Stomach (tissue), 9 donors: ENCODE measurements around the gene BRPF1. TPM values are rescaled to one million over a fixed set of nuclear protein-coding genes. Genes with fewer than 3 reads are reported as not detected.

Experiments used
- DNase-seq, 2 donors: peaks; one replicate each; pipeline versions ENCODE4 v3.0.0 to v3.0.0-alpha.2; 2013 to 2019
- H3K27ac ChIP-seq, 5 donors: fragments of 200-600 bp in 4 of 5; sonication (generic) in 4 of 5; one replicate each; pipeline ENCODE4 v1.5.1; 2013 to 2019; ENCODE audit warnings: mild to moderate bottlenecking in 1 of 5, moderate library complexity in 1 of 5
- H3K27me3 ChIP-seq, 3 donors: fragments of 200-600 bp; sonication (generic); one replicate each; pipeline ENCODE4 v1.5.1; 2017 to 2019; ENCODE audit warnings: mixed run types in 1 of 3
- H3K36me3 ChIP-seq, 4 donors: fragments of 200-600 bp; sonication (generic); 1 replicate in 3 of 4; 2 replicates in 1 of 4; pipeline ENCODE4 v1.5.1; 2016 to 2019
- H3K4me1 ChIP-seq, 4 donors: fragments of 200-600 bp; sonication (generic); one replicate each; pipeline ENCODE4 v1.5.1; 2016 to 2019
- H3K4me3 ChIP-seq, 4 donors: fragments of 200-600 bp; sonication (generic) in 3 of 4; one replicate each; pipeline ENCODE4 v1.5.1; 2016 to 2019; ENCODE audit warnings: mild to moderate bottlenecking in 1 of 4
- H3K9me3 ChIP-seq, 4 donors: fragments of 200-600 bp; sonication (generic); one replicate each; pipeline ENCODE4 v1.5.1; 2016 to 2019
- CTCF ChIP-seq, 7 experiments: fragments of 450-650 bp in 4 of 7; fragments of 200-600 bp in 3 of 7; sonication (generic) in 3 of 7; IDR thresholded peaks; one replicate each; pipeline ENCODE4 v1.5.1; 2016 to 2019; ENCODE audit warnings: antibody characterized with exemption in 7 of 7, control low read depth in 2 of 7, mild to moderate bottlenecking in 1 of 7
- EP300 ChIP-seq: sonication (generic); formaldehyde crosslinking; IDR thresholded peaks from one replicate; pipeline ENCODE4 v1.6.1; 2017; ENCODE audit warnings: antibody characterized with exemption
- POLR2A ChIP-seq, 4 donors: fragments of 450-650 bp; IDR thresholded peaks; one replicate each; pipeline ENCODE4 v1.6.1; 2016; ENCODE audit warnings: antibody characterized with exemption in 4 of 4, control low read depth in 2 of 4, mild to moderate bottlenecking in 1 of 4, moderate library complexity in 1 of 4
- POLR2AphosphoS5 ChIP-seq, 3 donors: sonication (generic); formaldehyde crosslinking; IDR thresholded peaks; one replicate each; pipeline ENCODE4 v1.6.1; 2016; ENCODE audit warnings: antibody characterized with exemption in 3 of 3
- WGBS, 5 donors: extraction: QIAGEN DNeasy Blood & Tissue Kit in 3 of 5; methylation state at CpG; one replicate each; pipeline versions ENCODE4 v1.1.5 to v1.1.7; 2013 to 2018; 5-methylcytosine and 5-hydroxymethylcytosine counted together
- intact Hi-C: fragments of 100-400 bp; cut with DNase I; formaldehyde crosslinking; loops from one replicate; pipeline ENCODE4 v1.15.1; 2023; ENCODE audit warnings: low total_unique reads
- polyA plus RNA-seq, 3 donors: library from polyadenylated mRNA; stranded (reverse); fragments of 200-250 nt; gene quantifications; one replicate each; pipeline ENCODE4 v1.2.3, GENCODE V29; 2013
- total RNA-seq, 5 donors: library from RNA; depleted of rRNA; stranded (reverse); fragments of >200 nt; gene quantifications; one replicate each; pipeline versions ENCODE4 v1.1.0 to v1.2.3, GENCODE V29; 2014 to 2016
- donor health status: healthy with polysubstance abuse.
- donor health status: Bipolar disorder and iron deficiency.
- donor health status: healthy.

Gene BRPF1
- total and polyA plus RNA-seq, 8 donors, result 4.1 to 53.6 (median 11.1) TPM

GRCh38 chr3:9697892-9698291 is 33.6 kb upstream of the BRPF1 start:
- Histone ChIP-seq H3K36me3 (peaks cover 24 to 100% (median 100%) of the 10 kb centered on the region in 4 donors), H3K27ac (no peak overlapping the region), H3K9me3 (no peaks in the 10 kb centered on the region), H3K4me3 (no peak overlapping the region), H3K27me3 (peaks cover 0 to under 1% (median 0%) of the 10 kb centered on the region in 3 donors), H3K4me1 (no peaks in the 10 kb centered on the region)
- TF ChIP-seq CTCF (IDR thresholded peaks at IDR 0.05), result no peak
- no peak for TF ChIP-seq EP300
- no peak for TF ChIP-seq POLR2A (IDR thresholded peaks at IDR 0.05)
- TF ChIP-seq POLR2AphosphoS5 (IDR thresholded peaks at IDR 0.05), result no peak
- intact Hi-C loops, result no loop called here
- DNase-seq, result no peak
- WGBS, 5 donors, result 79 to 88% (median 84%) methylated on average over 4 of the region's 4 CpGs

- Histone ChIP-seq H3K27me3 (peaks cover 0 to 5% (median under 1%) of the 10 kb centered on the region in 3 donors), H3K4me1 (peaks cover 0 to under 1% (median 0%) of the 10 kb centered on the region in 4 donors), H3K9me3 (no peaks in the 10 kb centered on the region), H3K36me3 (peaks cover 24 to 100% (median 98%) of the 10 kb centered on the region in 4 donors), H3K4me3 (no peak overlapping the region), H3K27ac (no peak overlapping the region)
- TF ChIP-seq POLR2A (IDR thresholded peaks at IDR 0.05) (no peak), POLR2AphosphoS5 (IDR thresholded peaks at IDR 0.05) (no peak), EP300 (no peak), CTCF (IDR thresholded peaks at IDR 0.05) (no peak)
- no peak for DNase-seq
- 93 to 100% (median 98%) methylated on average over 3 of the region's 3 CpGs for WGBS, 5 donors
- intact Hi-C loops, result no loop called here
These were observed 33.2 kb upstream of the BRPF1 start for GRCh38 chr3:9698293-9698692.

- TF ChIP-seq EP300 (no peak), CTCF (IDR thresholded peaks at IDR 0.05) (no peak), POLR2AphosphoS5 (IDR thresholded peaks at IDR 0.05) (no peak), POLR2A (IDR thresholded peaks at IDR 0.05) (no peak)
- 81 to 90% (median 88%) methylated on average over 2 of the region's 2 CpGs for WGBS, 5 donors
- peaks cover 6 to 27% (median 20%) of the 10 kb centered on the region in 3 donors for H3K27me3 ChIP-seq
- H3K36me3 ChIP-seq, result peaks cover 15 to 77% (median 76%) of the 10 kb centered on the region in 4 donors
- H3K9me3 ChIP-seq, result no peaks in the 10 kb centered on the region
- intact Hi-C loops, result no loop called here
- H3K4me3 ChIP-seq, result no peak overlapping the region
- DNase-seq, result no peak
- no peak overlapping the region for H3K27ac ChIP-seq
- peaks cover 16 to 21% (median 17%) of the 10 kb centered on the region in 4 donors for H3K4me1 ChIP-seq
These were observed 31.0 kb upstream of the BRPF1 start for GRCh38 chr3:9700536-9700935.

GRCh38 chr3:9701006-9701405 is 30.5 kb upstream of the BRPF1 start:
- no peak for DNase-seq
- Histone ChIP-seq H3K36me3 (peaks cover 15 to 73% (median 71%) of the 10 kb centered on the region in 4 donors), H3K27me3 (peaks cover 6 to 31% (median 20%) of the 10 kb centered on the region in 3 donors), H3K9me3 (no peaks in the 10 kb centered on the region), H3K4me1 (peaks cover 16 to 21% (median 17%) of the 10 kb centered on the region in 4 donors), H3K27ac (no peak overlapping the region), H3K4me3 (no peak overlapping the region)
- 90 to 96% (median 93%) methylated on average over 7 of the region's 7 CpGs for WGBS, 5 donors
- intact Hi-C loops, result no loop called here
- TF ChIP-seq POLR2AphosphoS5 (IDR thresholded peaks at IDR 0.05), result no peak
- no peak for TF ChIP-seq POLR2A (IDR thresholded peaks at IDR 0.05)
- no peak for TF ChIP-seq EP300
- no peak for TF ChIP-seq CTCF (IDR thresholded peaks at IDR 0.05)
